KBM-7 (cell line): ENCODE data around the gene HPGDS.
"Not testable (repeated sequence)": the region's sequence is repeated elsewhere in the genome, so short reads cannot be mapped to it uniquely, and the experiment has no call there.

Experiments used
- DNase-seq: peaks from one replicate; pipeline ENCODE4 v3.0.0-alpha.2; 2015
- in situ Hi-C: fragments of 300-500 bp; cut with MboI; formaldehyde crosslinking; loops from 2 replicates; pipeline ENCODE4 v1.14.3; 2020; ENCODE audit warnings: low sequenced_read_pairs, low pct_unique_long_range_greater_than_20kb, mixed read lengths

Gene HPGDS

DNA sequence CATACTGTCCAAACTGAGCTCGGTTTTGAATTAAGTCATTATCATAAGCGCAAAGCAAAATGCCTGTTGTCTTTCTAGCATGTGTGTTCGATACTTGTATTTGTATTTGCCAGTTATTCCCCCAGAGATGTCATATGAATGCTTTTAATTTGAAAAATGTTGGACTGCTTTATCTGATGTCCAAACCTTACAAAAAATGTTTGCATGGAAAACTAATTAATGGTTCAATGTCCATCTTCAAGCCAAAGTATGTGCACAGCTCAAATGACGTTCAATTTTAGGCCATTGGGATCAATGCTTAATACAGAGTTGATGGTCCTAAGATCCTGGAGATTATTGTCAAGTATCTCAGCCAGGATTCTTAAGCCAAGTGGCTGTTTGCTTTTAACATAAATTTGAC lies 17.2 kb upstream of the HPGDS start:
- DNase-seq, result no peak
- in situ Hi-C loops, result no loop called here

DNA sequence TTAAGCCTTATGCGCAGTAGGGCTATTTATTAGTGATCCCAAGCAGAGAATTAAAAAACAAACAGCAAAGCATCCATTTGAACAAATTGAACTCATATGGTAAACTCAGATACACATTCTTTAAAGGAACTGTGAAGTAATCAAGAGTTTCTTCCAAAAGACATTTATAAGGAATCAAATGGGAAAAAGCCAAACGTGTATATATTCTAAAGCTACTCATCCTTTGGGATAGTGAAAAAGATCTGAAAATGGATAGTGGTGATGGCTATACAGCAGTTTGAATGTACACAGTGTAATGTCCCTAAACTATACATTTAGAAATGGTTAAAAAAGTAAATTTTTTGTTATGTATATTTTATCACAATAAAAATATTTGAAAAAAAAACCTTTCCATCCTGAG lies 16.6 kb upstream of the HPGDS start:
- DNase-seq, result no peak
- in situ Hi-C loops, result no loop called here

- in situ Hi-C loops, result no loop called here
- DNase-seq, result no peak
Observed at GRCh38 chr4:94358101-94358500, 15.5 kb upstream of the HPGDS start.

- DNase-seq, result no peak
- in situ Hi-C loops, result no loop called here
Observed at GRCh38 chr4:94357624-94358023, 15.0 kb upstream of the HPGDS start.

DNA sequence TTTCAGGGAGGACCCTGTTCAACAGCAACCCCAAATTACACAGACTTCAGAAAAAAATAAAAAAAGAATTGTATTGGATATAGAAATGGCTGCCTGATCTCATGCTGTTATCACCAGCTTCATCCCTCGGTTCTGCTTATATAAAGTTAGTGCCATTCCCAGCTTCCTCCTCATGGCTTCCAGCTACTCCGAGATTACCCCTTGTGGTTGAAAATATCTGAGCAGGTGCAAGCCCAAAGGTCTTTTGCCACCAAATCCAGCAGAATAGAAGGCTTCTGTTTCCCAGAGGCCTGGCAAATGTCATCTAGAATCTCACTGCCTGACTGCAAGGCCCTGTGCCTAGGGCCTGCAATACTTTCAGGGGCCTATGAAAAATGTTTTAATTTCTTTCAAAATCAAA lies 13.8 kb upstream of the HPGDS start:
- no peak for DNase-seq
- in situ Hi-C loops, result no loop called here

DNA sequence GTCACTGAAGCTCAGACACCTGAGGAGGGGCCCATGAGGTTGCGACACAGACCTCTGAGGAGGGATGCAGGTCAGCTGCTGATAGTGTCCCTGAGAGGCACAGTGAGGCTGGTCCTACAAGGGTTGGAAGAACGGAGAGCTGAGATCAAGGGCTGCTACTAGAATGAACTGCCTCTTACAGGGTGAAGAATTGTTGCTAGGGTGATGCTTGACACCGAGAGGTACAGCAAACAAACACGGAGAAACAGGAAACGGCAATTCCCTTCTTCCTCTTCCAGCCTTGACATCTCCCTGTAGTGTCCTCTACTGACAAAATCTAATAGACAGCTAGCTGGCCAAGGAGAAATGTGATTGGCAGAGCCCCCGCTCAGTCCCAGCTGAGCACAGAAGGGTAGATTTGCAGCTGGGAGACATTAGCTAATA lies 11.8 kb upstream of the HPGDS start:
- in situ Hi-C loops, result no loop called here
- peak; percentile 36 for DNase-seq

DNA sequence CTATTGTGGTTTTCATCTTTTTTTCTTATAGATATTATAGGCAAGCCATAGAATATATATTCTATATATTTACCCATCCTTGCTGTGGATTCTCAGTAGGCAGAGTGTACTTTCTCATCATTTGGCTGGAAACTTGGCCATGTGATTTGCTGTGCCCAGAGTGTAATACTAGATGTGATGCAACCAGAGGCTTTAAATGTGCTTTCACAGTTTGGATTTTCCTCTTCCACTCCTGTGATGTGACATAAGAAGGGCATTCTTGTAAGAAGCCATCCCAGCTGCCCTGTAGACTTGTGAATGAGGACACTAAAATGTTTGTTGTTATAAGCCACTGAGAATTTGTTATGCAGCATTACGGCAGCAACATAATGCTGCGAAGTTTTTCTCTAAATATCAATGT lies 10.4 kb upstream of the HPGDS start:
- no peak for DNase-seq
- in situ Hi-C loops, result no loop called here

DNA sequence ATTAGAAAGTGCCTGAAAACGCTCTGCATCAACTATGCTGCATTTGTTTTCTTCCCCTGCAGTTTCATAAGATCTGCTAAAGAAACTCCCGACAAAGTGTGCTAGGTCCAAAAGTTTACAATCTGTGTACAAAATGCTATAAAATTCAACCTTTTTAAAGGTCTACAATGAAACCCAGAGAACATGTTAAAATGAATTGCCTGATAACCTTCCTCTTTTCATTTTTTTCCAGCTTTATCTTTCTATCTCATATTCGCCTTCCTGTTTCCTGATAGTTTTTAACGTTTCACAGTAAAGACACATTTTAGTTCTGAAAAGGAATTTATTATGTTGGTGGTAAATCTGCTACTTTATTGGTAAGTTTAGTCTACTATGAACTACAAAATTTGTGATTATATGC lies 9.5 kb upstream of the HPGDS start:
- peak; percentile 59 for DNase-seq

DNA sequence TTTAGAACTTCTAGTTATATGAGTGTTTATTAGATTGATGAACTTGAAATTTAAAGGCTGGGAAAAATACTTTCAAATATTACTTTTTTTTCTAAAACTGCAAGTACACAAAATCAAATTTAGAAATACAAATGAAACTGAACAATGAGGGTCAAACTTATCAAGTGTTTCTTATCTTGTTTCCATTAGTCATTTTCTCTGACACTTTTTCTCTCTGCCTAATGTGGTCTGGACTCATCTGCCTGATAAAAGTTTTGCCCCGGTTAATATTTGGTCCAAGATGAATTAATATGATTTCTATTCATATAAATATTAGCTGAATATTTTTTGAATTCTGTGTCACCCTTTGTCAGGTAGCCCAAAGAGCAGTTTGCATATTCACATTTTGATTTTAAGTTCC lies 8.7 kb upstream of the HPGDS start:
- in situ Hi-C loops, result no loop called here
- DNase-seq, result no peak

More for the DNA sequence above, 9.5 kb upstream of the HPGDS start:
- in situ Hi-C loops, result no loop called here

DNA sequence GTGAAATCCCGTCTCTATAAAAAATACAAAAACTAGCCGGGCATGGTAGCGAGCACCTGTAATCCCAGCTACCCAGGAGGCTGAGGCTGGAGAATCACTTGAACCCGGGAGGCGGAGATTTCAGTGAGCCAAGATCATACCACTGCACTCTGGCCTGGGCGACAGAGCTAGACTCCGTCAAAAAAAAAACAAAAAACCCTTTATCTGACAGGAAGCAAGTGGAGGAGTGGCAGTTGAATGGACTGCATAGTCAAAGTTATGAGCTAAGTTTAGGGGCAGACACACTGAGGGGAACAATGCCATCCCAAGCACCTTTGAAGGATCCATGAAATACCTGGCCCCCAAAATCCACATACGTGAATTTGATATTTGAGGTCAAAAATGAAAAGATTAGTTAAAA lies 7.5 kb upstream of the HPGDS start:
- in situ Hi-C loops, result no loop called here

GRCh38 chr4:94349193-94349592 lies 6.6 kb upstream of the HPGDS start:
- no peak for DNase-seq
- in situ Hi-C loops, result no loop called here

More for the DNA sequence above, 7.5 kb upstream of the HPGDS start:
- no peak for DNase-seq

GRCh38 chr4:94348666-94349065 lies 6.0 kb upstream of the HPGDS start:
- in situ Hi-C loops, result no loop called here
- no peak for DNase-seq

GRCh38 chr4:94346541-94346940 lies 3.9 kb upstream of the HPGDS start:
- no peak for DNase-seq
- in situ Hi-C loops, result no loop called here

- no peak for DNase-seq
- in situ Hi-C loops, result no loop called here
Observed at GRCh38 chr4:94345969-94346368, 3.3 kb upstream of the HPGDS start.

DNA sequence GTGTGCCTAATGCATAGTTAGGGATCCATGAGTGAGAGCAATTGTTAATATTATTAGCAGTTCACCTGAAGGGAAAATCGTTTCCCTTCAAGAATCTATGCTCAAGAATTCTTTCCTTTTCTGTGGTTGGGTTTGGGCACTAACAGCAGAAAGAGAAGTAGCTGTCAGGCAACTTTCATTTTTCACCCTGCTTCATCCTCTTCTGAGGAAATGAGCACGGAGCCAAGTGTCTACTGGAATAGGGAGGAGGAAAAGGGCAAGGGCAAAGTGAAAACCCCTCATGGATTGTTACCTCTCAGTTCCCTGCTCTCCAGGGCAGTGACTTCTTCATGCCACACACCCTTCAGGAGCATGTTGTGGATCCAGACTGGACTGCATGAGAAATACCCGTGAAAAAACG lies 2.6 kb upstream of the HPGDS start:
- peak; percentile 41 for DNase-seq
- in situ Hi-C loops, result no loop called here

DNA sequence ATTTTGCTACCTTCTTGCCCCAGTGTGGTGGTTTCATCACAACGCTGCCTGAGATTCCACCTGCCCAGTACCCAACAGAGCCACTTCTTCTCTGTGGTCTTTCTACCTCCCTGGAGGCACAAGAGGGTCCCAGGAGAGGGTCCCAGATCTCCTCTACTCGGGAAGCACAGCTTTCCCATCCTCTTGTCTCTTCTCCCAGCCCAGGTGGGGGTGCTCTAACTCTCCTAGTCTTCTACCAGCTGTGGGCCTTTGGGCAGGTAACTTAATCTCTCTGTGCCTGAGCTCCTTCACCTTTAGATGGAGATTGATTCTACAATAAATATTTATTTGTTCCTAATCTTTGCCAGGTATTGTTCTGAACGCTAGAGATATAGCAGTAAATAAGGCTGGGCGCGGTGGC lies 1.8 kb upstream of the HPGDS start:
- DNase-seq, result no peak
- in situ Hi-C loops, result no loop called here

- DNase-seq, result no peak
Observed at GRCh38 chr4:94341481-94342370, 910 bp downstream of the HPGDS start.

GRCh38 chr4:94339779-94340178 lies 2.9 kb downstream of the HPGDS start:
- no peak for DNase-seq
- in situ Hi-C loops, result no loop called here

More at GRCh38 chr4:94341481-94342370, 910 bp downstream of the HPGDS start:
- in situ Hi-C loops, result no loop called here

GRCh38 chr4:94338681-94339351 lies 3.8 kb downstream of the HPGDS start:
- in situ Hi-C loops, result no loop called here
- DNase-seq, result no peak

DNA sequence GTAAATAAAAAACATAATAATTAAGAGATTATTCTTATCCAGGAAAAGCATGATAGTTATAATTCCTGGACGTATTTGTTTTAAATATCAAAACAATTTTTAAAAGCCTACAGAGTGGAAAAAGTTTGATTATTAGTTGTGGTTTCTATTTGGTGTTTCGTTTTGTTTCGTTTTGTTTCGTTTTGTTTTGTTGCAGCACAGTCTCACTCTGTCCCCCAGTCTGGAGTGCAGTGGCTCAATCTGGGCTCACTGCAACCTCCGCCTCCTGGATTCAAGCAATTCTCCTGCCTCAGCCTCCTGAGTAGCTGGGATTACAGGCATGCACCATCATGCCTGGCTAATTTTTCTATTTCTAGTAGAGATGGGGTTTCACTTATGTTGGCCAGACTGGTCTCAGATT lies 5.8 kb downstream of the HPGDS start:
- in situ Hi-C loops, DNase-seq: not testable (repeated sequence)

GRCh38 chr4:94336303-94336702 lies 6.3 kb downstream of the HPGDS start:
- no peak for DNase-seq
- in situ Hi-C loops, result no loop called here
